Measurements from ENCODE around the gene SPATA9. TPM values are rescaled to one million over a fixed set of nuclear protein-coding genes. Genes with fewer than 3 reads are reported as not detected.

Gene SPATA9
- total and polyA plus RNA-seq, 9 of the 15 experiments (the other 6 are each of a cell fraction or from before 2014, with no cell fraction given): 0.16 to 5.5 (median 0.39) TPM; not detected in 3

DNA sequence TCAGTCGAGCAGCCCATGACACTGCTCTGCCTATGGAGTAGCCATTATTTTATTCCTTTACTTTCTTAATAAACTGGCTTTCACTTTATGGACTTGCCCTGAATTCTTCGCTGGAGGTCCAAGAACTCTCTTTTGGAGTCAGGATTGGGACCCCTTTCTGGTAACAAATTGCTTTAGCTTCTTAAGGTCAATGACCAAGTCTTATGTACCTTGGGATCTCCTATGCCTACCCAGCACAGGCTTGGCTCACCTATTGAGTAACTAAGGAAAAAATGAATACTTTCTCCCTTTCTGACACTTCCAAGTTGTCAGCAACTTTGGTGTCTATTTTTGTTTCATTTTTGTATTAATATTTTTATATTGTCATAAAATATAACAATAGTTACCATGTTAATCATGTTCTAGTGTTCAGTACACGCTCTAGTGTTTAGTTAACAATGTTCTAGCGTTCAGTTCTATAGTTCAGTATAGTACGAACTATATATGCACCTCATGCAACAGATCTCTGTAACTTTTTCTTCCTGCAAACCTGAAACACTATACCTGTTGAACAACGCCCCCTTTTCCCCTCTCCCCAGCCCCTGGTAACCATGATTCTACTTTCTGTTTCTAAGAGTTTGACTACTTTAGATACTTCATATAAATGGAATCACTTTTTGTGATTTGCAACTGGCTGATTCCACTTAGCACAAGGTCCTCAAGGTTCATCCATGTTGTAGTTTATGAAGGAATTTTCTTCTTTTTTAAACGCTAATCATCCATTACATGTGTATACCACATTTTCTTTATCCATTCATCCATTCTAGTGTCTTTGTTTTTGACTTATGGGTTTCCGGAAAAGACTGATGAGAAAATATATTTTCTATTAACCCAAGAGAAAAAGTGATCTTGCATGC lies 46.6 kb upstream of the SPATA9 start (continued):
- TF ChIP-seq, protein P1, sequence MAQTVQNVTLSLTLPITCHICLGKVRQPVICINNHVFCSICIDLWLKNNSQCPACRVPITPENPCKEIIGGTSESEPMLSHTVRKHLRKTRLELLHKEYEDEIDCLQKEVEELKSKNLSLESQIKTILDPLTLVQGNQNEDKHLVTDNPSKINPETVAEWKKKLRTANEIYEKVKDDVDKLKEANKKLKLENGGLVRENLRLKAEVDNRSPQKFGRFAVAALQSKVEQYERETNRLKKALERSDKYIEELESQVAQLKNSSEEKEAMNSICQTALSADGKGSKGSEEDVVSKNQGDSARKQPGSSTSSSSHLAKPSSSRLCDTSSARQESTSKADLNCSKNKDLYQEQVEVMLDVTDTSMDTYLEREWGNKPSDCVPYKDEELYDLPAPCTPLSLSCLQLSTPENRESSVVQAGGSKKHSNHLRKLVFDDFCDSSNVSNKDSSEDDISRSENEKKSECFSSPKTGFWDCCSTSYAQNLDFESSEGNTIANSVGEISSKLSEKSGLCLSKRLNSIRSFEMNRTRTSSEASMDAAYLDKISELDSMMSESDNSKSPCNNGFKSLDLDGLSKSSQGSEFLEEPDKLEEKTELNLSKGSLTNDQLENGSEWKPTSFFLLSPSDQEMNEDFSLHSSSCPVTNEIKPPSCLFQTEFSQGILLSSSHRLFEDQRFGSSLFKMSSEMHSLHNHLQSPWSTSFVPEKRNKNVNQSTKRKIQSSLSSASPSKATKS (CRISPR knock-in tag; IDR thresholded peaks at IDR 0.05): no peak; the same call in 1 of the 2 replicates
- TF ChIP-seq, protein P2, sequence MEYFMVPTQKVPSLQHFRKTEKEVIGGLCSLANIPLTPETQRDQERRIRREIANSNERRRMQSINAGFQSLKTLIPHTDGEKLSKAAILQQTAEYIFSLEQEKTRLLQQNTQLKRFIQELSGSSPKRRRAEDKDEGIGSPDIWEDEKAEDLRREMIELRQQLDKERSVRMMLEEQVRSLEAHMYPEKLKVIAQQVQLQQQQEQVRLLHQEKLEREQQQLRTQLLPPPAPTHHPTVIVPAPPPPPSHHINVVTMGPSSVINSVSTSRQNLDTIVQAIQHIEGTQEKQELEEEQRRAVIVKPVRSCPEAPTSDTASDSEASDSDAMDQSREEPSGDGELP (CRISPR knock-in tag; IDR thresholded peaks at IDR 0.05; ENCODE audit: borderline replicate concordance): no peak
- TF ChIP-seq ZNF41 (CRISPR knock-in tag; conservative IDR thresholded peaks at IDR 0.05): no peak
- TF ChIP-seq DPF2 (IDR thresholded peaks at IDR 0.05): peak; percentile 14; the same call in 1 of the 2 replicates
- TF ChIP-seq NFYB (IDR thresholded peaks at IDR 0.05; ENCODE audit: extremely low read depth, insufficient read length): no peak
- TF ChIP-seq, protein P3, sequence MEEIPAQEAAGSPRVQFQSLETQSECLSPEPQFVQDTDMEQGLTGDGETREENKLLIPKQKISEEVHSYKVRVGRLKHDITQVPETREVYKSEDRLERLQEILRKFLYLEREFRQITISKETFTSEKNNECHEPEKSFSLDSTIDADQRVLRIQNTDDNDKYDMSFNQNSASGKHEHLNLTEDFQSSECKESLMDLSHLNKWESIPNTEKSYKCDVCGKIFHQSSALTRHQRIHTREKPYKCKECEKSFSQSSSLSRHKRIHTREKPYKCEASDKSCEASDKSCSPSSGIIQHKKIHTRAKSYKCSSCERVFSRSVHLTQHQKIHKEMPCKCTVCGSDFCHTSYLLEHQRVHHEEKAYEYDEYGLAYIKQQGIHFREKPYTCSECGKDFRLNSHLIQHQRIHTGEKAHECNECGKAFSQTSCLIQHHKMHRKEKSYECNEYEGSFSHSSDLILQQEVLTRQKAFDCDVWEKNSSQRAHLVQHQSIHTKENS (CRISPR knock-in tag; IDR thresholded peaks at IDR 0.05): 0 out of 2 replicates have a peak, but pooled peaks have one; percentile 1
- no peak; the same call in none of the 2 replicates for TF ChIP-seq ZNF445 (CRISPR knock-in tag; IDR thresholded peaks at IDR 0.05; ENCODE audit: low read depth)
- peak in 1 of 3 experiments; percentile 31 for TF ChIP-seq YY1 (IDR thresholded peaks at IDR 0.05; ENCODE audit: borderline replicate concordance in 1 of 3, control insufficient read depth in 1 of 3, extremely low read depth in 1 of 3, insufficient read depth in 3 of 3, insufficient read length in 1 of 3, insufficient replicate concordance in 2 of 3, low read depth in 1 of 3, low read length in 2 of 3)
- TF ChIP-seq TAL1 (IDR thresholded peaks at IDR 0.05): no peak; the same call in 1 of the 2 replicates
- peak; percentile 43; the same call in 1 of the 2 replicates for TF ChIP-seq ARID2 (IDR thresholded peaks at IDR 0.05)
- TF ChIP-seq, protein P4, sequence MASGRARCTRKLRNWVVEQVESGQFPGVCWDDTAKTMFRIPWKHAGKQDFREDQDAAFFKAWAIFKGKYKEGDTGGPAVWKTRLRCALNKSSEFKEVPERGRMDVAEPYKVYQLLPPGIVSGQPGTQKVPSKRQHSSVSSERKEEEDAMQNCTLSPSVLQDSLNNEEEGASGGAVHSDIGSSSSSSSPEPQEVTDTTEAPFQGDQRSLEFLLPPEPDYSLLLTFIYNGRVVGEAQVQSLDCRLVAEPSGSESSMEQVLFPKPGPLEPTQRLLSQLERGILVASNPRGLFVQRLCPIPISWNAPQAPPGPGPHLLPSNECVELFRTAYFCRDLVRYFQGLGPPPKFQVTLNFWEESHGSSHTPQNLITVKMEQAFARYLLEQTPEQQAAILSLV (tag; IDR thresholded peaks at IDR 0.05): no peak
- TF ChIP-seq, protein P5, sequence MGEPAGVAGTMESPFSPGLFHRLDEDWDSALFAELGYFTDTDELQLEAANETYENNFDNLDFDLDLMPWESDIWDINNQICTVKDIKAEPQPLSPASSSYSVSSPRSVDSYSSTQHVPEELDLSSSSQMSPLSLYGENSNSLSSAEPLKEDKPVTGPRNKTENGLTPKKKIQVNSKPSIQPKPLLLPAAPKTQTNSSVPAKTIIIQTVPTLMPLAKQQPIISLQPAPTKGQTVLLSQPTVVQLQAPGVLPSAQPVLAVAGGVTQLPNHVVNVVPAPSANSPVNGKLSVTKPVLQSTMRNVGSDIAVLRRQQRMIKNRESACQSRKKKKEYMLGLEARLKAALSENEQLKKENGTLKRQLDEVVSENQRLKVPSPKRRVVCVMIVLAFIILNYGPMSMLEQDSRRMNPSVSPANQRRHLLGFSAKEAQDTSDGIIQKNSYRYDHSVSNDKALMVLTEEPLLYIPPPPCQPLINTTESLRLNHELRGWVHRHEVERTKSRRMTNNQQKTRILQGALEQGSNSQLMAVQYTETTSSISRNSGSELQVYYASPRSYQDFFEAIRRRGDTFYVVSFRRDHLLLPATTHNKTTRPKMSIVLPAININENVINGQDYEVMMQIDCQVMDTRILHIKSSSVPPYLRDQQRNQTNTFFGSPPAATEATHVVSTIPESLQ (CRISPR knock-in tag; IDR thresholded peaks at IDR 0.05): no peak; the same call in 1 of the 2 replicates
- TF ChIP-seq RBM14 (IDR thresholded peaks at IDR 0.05; ENCODE audit: borderline replicate concordance, insufficient read depth, low read depth, low read length): no peak
- TF ChIP-seq CEBPB (tag; IDR thresholded peaks at IDR 0.05): peak; percentile 67; the same call in 1 of the 2 replicates
- no peak for TF ChIP-seq ZNF384 (IDR thresholded peaks at IDR 0.05; ENCODE audit: low read depth, low read length)
- no peak for TF ChIP-seq TEAD1 (CRISPR knock-in tag; IDR thresholded peaks at IDR 0.05)
- TF ChIP-seq PCBP1 (IDR thresholded peaks at IDR 0.05; ENCODE audit: low read depth, low read length, poor library complexity, severe bottlenecking): no peak
- peak; percentile 98 for TF ChIP-seq SUPT5H (IDR thresholded peaks at IDR 0.05)
